ENCODE results near the gene CNTNAP2.

Gene CNTNAP2

GRCh38 chr7:148368562-148368961, 2252.0 kb downstream of the CNTNAP2 start:
- TF ChIP-seq ZFX (IDR thresholded peaks at IDR 0.05) (no peak), CTCF (conservative IDR thresholded peaks at IDR 0.05) (no peak)

GRCh38 chr7:148371280-148371937, 2254.8 kb downstream of the CNTNAP2 start:
- H3K27ac ChIP-seq, result no peak overlapping the region
- TF ChIP-seq ZFX (IDR thresholded peaks at IDR 0.05), result no peak
- no peak for TF ChIP-seq CTCF (conservative IDR thresholded peaks at IDR 0.05)

More at GRCh38 chr7:148368562-148368961, 2252.0 kb downstream of the CNTNAP2 start:
- no peak overlapping the region for H3K27ac ChIP-seq

DNA sequence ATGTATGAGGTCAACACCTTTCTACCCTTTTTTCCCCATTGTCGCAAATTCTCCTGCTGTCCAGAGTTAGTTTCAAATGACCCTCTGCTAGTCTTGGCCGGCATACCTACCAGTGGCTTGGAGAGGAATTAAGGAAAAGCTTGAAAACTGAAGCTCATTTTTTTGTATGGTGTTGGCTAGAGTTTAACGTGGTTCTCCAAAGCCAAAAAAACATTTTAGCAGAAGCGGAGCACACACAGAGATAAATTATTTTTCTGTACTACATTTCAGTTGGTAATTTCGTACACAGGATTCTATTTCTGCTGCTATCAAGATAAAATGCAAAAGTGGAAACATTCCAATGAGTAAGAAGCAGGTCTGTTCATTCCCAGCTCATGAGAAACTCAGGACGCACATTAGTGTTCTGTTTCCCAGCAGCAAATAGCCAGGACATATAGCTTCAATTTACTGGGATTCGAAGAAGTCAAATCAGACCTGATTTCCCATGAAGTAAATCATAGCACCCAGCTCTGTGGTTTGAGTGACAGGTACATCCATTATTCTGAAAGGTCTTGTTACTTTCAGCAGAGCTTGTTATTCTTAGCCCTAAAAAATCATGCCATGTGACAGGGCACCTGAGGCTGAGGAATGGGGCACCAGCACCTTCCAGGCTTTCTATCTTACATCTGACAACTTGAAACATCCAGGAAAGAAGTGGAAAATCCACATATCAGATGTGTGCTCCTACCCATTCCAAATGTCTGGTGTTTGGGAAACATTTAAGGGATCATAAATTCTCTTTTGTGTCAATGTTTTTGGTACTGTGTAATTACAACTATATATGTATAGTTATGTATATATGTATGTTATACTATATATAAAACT, 2258.0 kb downstream of the CNTNAP2 start:
- TF ChIP-seq CTCF (conservative IDR thresholded peaks at IDR 0.05) (no peak), ZFX (IDR thresholded peaks at IDR 0.05) (no peak)
- H3K27ac ChIP-seq, result no peak overlapping the region

- TF ChIP-seq ZFX (IDR thresholded peaks at IDR 0.05) (no peak), CTCF (conservative IDR thresholded peaks at IDR 0.05) (no peak)
- no peak overlapping the region for H3K27ac ChIP-seq
These were observed 2263.1 kb downstream of the CNTNAP2 start for GRCh38 chr7:148379677-148380076.

DNA sequence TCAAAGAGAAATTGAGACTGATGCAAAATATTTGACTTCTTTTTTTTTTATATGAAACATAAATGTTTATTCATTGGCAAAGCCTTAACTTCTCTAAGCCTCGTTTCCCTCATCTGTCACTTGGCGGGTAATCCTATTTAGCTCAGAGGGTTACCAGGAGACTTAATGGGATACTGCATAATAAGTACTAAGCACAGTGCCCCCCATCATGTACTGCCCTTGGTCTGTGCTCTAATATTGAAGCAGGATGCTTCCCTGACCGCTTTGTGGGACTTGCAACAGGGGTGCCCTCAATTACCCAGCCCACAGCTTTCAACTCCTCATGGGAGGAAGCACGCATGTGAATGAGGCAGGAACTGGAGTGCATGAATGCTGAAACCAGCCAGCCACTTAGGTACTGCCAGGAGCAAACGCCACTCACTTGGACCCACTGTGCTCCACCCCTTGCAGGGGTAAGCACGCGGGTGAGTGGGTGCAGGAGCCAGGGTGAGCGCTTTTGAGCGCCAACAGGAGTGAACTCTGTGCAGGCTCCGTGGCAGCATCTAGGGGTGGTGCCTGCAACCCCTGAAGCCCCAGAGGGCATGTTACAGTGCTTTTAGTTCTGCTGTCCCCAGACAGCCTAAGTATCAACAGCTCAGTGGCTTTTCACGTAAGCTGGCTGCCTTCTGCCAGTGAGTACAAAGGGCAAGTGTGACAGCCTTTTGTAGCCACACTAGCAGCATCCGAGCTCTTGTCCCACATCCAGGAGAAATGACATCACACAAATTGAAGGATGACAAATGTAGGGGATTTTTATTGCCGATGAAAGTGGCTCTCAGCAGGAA, 2264.2 kb downstream of the CNTNAP2 start:
- no peak overlapping the region for H3K27ac ChIP-seq
- TF ChIP-seq CTCF (conservative IDR thresholded peaks at IDR 0.05) (no peak), ZFX (IDR thresholded peaks at IDR 0.05) (no peak)

- H3K27ac ChIP-seq, result no peak overlapping the region
- no peak for TF ChIP-seq ZFX (IDR thresholded peaks at IDR 0.05)
- TF ChIP-seq CTCF (conservative IDR thresholded peaks at IDR 0.05), result no peak
These were observed 2266.0 kb downstream of the CNTNAP2 start for GRCh38 chr7:148382596-148382995.

All from C4-2B (cell line).